GM19452 (cell line): ENCODE data around the gene PADI2.

ENCODE experiments used
- ATAC-seq: cut with Tn5 transposase; IDR thresholded peaks from one replicate; pipeline ENCODE4 v1.9.1; 2021; ENCODE audit not compliant: unreplicated experiment

The PADI2 gene

GRCh38 chr1:17119076-17119772, at the start of gene PADI2:
PADI2 (minus strand) TSS chr1:17119451; CDS start chr1:17119371, 80 bp downstream.
- no peak for ATAC-seq

- ATAC-seq = no peak
Observed at GRCh38 chr1:17168091-17168876, 49.0 kb upstream of the PADI2 start.

GRCh38 chr1:17167786-17168090, 48.5 kb upstream of the PADI2 start:
- ATAC-seq = no peak

- ATAC-seq = no peak
Observed at GRCh38 chr1:17167041-17167785, 48.0 kb upstream of the PADI2 start.

GRCh38 chr1:17165823-17166222, 46.6 kb upstream of the PADI2 start:
- no peak for ATAC-seq

- ATAC-seq = no peak
Observed at GRCh38 chr1:17163789-17164666, 44.8 kb upstream of the PADI2 start.

GRCh38 chr1:17163371-17163770, 44.1 kb upstream of the PADI2 start:
- ATAC-seq = no peak

- ATAC-seq = no peak
Observed at GRCh38 chr1:17162941-17163340, 43.7 kb upstream of the PADI2 start.

- ATAC-seq = no peak
Observed at GRCh38 chr1:17161926-17162800, 42.9 kb upstream of the PADI2 start.

- no peak for ATAC-seq
Observed at GRCh38 chr1:17161137-17161740, 42.0 kb upstream of the PADI2 start.

- ATAC-seq = no peak
Observed at GRCh38 chr1:17158961-17159360, 39.7 kb upstream of the PADI2 start.

- ATAC-seq = no peak
Observed at GRCh38 chr1:17156108-17156507, 36.9 kb upstream of the PADI2 start.

GRCh38 chr1:17155257-17155920, 36.1 kb upstream of the PADI2 start:
- ATAC-seq = no peak

- no peak for ATAC-seq
Observed at GRCh38 chr1:17149771-17150170, 30.5 kb upstream of the PADI2 start.

GRCh38 chr1:17148950-17149608, 29.8 kb upstream of the PADI2 start:
- no peak for ATAC-seq

- no peak for ATAC-seq
Observed at GRCh38 chr1:17145648-17146047, 26.4 kb upstream of the PADI2 start.

- ATAC-seq = no peak
Observed at GRCh38 chr1:17143760-17144159, 24.5 kb upstream of the PADI2 start.

- ATAC-seq = peak; percentile 60
Observed at GRCh38 chr1:17141441-17142197, 22.4 kb upstream of the PADI2 start.
